EL (cell line): ENCODE data around the gene RNF115.
"Not testable (repeated sequence)": the region's sequence is repeated elsewhere in the genome, so short reads cannot be mapped to it uniquely, and the experiment has no call there.

Experiments used
- DNase-seq: peaks from one replicate; pipeline ENCODE4 v3.0.0-alpha.2; 2016

RNF115 gene

GRCh38 chr1:145826030-145826429, 2.1 kb upstream of the RNF115 start:
- DNase-seq = no peak

- DNase-seq = no peak
These were observed 576 bp upstream of the RNF115 start for GRCh38 chr1:145824499-145824842.

GRCh38 chr1:145822779-145823331, 1.0 kb downstream of the RNF115 start:
- DNase-seq = not testable (repeated sequence)

GRCh38 chr1:145818095-145818494, 5.8 kb downstream of the RNF115 start:
- peak; percentile 70 for DNase-seq

- DNase-seq = not testable (repeated sequence)
These were observed 10.7 kb downstream of the RNF115 start for GRCh38 chr1:145812977-145813810.

GRCh38 chr1:145806844-145807243, 17.1 kb downstream of the RNF115 start:
- no peak for DNase-seq

GRCh38 chr1:145806408-145806807, 17.5 kb downstream of the RNF115 start:
- DNase-seq = no peak

- peak; percentile 14 for DNase-seq
These were observed 18.8 kb downstream of the RNF115 start for GRCh38 chr1:145805057-145805456.

GRCh38 chr1:145804235-145805045, 19.5 kb downstream of the RNF115 start:
- no peak for DNase-seq

GRCh38 chr1:145799806-145800205, 24.1 kb downstream of the RNF115 start:
- no peak for DNase-seq

- DNase-seq = no peak
These were observed 27.1 kb downstream of the RNF115 start for GRCh38 chr1:145796753-145797152.

- DNase-seq = no peak
These were observed 28.5 kb downstream of the RNF115 start for GRCh38 chr1:145795257-145795881.

GRCh38 chr1:145792484-145792883, 31.4 kb downstream of the RNF115 start:
- no peak for DNase-seq

- not testable (repeated sequence) for DNase-seq
These were observed 32.0 kb downstream of the RNF115 start for GRCh38 chr1:145791860-145792259.

- DNase-seq = no peak
These were observed 35.3 kb downstream of the RNF115 start for GRCh38 chr1:145788580-145788979.

GRCh38 chr1:145786271-145786670, 37.6 kb downstream of the RNF115 start:
- no peak for DNase-seq

GRCh38 chr1:145785547-145785946, 38.3 kb downstream of the RNF115 start:
- DNase-seq = no peak

- no peak for DNase-seq
These were observed 39.5 kb downstream of the RNF115 start for GRCh38 chr1:145784409-145784808.

- DNase-seq = peak; percentile 88
These were observed 41.4 kb downstream of the RNF115 start for GRCh38 chr1:145782272-145783099.

- DNase-seq = no peak
These were observed 45.8 kb downstream of the RNF115 start for GRCh38 chr1:145778146-145778540.

- DNase-seq = no peak
These were observed 46.3 kb downstream of the RNF115 start for GRCh38 chr1:145777357-145778145.

- no peak for DNase-seq
These were observed 50.5 kb downstream of the RNF115 start for GRCh38 chr1:145773423-145773822.
